GM12873 (cell line): ENCODE data around the gene UBE2O.

Source experiments
- CTCF ChIP-seq: IDR thresholded peaks from 2 replicates; pipeline ENCODE4 v1.5.1; 2012; ENCODE audit warnings: low read depth, mild to moderate bottlenecking, moderate library complexity, low read length, control low read depth; ENCODE audit not compliant: insufficient read depth; ENCODE audit errors: missing control alignments

The UBE2O gene

GRCh38 chr17:76462556-76463290, 9.8 kb upstream of the UBE2O start:
- no peak for TF ChIP-seq CTCF

GRCh38 chr17:76461765-76462555, 9.0 kb upstream of the UBE2O start:
- no peak for TF ChIP-seq CTCF

GRCh38 chr17:76459674-76460073, 6.7 kb upstream of the UBE2O start:
- TF ChIP-seq CTCF, result no peak

GRCh38 chr17:76458580-76459490, 5.9 kb upstream of the UBE2O start:
- peak; percentile 49 for TF ChIP-seq CTCF

- TF ChIP-seq CTCF, result no peak
These were observed 435 bp upstream of the UBE2O start for GRCh38 chr17:76453431-76453743.

GRCh38 chr17:76452127-76452659, 759 bp downstream of the UBE2O start:
- TF ChIP-seq CTCF, result no peak
